SK-N-MC (cell line): ENCODE measurements around the gene CTRB2.

Experiments used
- DNase-seq: peaks from one replicate; pipeline ENCODE4 v3.0.0-alpha.2; 2011; ENCODE audit warnings: low read depth, low spot score
- H3K27ac ChIP-seq: fragments of 200-600 bp; sonication (generic); 2 replicates; pipeline ENCODE4 v1.5.1; 2016; ENCODE audit warnings: mixed run types
- H3K36me3 ChIP-seq: fragments of 200-600 bp; sonication (generic); 2 replicates; pipeline ENCODE4 v1.6.1; 2017; ENCODE audit warnings: antibody characterized with exemption, low read length, mixed read lengths; ENCODE audit not compliant: insufficient read depth
- H3K4me3 ChIP-seq: fragments of 200-600 bp; sonication (generic); 2 replicates; pipeline ENCODE4 v1.5.1; 2016
- H3K9ac ChIP-seq: fragments of 200-600 bp; sonication (generic); 2 replicates; pipeline ENCODE4 v1.8.0; 2017; ENCODE audit warnings: mixed run types, mixed read lengths; ENCODE audit not compliant: insufficient read length
- H3K9me3 ChIP-seq: fragments of 200-600 bp; sonication (generic); 2 replicates; pipeline ENCODE4 v1.6.1; 2017; ENCODE audit warnings: low read depth, mild to moderate bottlenecking, antibody characterized with exemption, low read length, moderate library complexity, mixed read lengths
- EZH2 ChIP-seq: fragments of 200-600 bp; sonication (generic); IDR thresholded peaks from one replicate; pipeline ENCODE4 v1.6.1; 2017; ENCODE audit warnings: antibody characterized with exemption
- FOXP2 ChIP-seq: optimal IDR thresholded peaks from 2 replicates; pipeline ENCODE3; 2011; ENCODE audit warnings: mild to moderate bottlenecking, moderate library complexity; ENCODE audit not compliant: insufficient read depth; ENCODE audit errors: extremely low read length, control extremely low read depth
- POLR2AphosphoS5 ChIP-seq: IDR thresholded peaks from 2 replicates; pipeline ENCODE4 v1.6.1; 2012; ENCODE audit warnings: mild to moderate bottlenecking, low read depth, low read length, borderline replicate concordance

CTRB2 gene

DNA sequence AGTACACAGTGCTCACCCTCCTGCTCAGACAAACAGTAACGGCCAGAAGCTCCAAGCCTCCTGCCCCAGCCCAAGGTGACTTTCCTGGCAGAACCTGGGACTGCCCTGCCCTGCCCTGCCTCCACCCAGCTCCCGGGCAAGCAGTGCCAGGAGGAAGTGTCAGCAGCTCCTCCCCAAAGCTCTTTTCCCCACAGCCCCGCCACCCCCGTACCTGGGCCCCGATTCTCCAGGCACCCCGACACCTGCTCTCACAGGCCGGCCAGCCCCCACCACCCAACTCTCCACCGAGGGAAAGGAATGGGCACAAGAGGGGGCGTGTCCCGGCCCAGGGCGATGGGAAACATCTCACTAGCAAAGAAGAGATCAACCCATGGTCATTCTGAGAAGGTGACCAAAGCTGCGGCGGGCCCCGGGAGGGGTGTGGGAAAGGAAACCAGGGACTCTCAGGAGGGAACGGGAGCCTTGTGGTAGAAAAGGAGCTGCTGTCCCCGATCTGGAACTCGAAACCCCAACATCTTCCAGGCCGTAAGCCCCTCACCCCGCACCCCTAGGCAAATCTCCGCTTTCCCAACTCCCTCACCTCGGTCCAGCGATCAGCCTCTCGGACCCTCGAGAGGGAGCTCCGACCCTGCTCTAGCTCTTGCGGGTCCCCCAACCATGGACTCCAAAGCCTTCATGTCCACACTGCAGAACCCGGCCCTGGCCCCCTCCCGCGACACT, 43.3 kb upstream of the CTRB2 start:
- no peak overlapping the region for H3K27ac ChIP-seq
- DNase-seq, result no peak
- no peaks in the 10 kb centered on the region for H3K36me3 ChIP-seq
- peak overlapping the region; percentile 60 for H3K9ac ChIP-seq
- TF ChIP-seq POLR2AphosphoS5 (no peak), EZH2 (no peak), FOXP2 (no peak)
- peak overlapping the region; percentile 75 for H3K4me3 ChIP-seq
- no peaks in the 10 kb centered on the region for H3K9me3 ChIP-seq

DNA sequence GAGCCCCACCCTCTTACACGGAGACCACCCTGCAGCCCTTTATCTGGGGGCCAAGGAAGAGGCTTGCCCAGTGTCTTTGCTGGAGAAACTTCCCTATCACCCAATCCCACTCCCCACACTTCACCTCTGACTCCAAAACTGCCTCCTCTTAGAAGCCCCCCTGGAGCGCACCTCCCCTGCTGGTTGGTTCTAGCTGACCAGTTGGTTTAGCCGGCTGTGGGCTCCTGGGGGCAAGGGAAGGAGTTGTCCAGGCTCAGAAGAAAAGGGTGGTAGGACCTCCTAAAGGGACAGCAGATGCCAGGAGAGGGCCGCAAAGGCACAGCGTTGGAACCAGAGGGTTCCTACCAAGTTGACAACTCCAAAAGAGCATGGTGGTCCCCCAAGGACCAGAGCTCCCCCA, 42.5 kb upstream of the CTRB2 start:
- TF ChIP-seq EZH2 (no peak), POLR2AphosphoS5 (no peak), FOXP2 (no peak)

DNA sequence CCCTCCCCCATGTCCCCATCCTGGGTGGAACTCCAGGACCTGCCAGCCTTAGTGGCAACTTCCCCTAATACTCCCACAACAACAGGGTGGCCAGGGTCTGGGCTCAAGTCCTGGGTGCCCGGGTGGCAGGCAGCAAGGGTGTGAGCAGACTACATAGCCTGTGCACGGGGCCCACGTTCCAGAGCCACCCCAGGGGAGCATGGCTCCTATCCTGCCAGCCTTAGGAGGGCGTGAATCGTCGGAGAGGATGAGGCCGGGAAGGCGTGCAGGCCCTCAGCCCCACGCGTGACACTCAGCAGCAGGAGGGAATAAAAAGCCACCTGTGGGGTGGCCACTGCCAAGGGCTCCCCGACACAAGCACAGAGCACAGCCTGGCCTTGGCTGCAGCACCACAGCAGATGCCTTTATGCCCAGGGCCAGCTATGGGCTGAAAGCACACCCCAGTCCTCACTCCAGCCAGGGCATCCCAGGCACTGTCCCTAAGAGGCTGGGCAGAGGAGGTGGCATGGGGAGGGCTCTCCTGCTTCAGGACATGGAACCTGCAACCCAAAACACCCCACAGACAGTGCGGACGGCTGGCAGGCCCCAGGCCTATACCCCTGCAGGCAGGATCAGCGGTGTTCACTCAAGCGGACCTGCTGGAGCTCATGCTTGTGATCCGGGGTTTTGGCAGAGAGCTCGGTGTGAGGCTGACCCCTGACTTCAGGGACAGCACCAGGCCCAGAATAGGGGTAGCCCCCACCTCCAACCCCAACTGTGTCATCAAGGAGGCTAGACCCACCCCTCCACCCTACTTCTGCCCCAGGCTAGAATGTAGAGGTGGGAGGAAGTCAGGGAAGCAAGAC, 41.8 kb upstream of the CTRB2 start:
- Histone ChIP-seq H3K27ac (no peak overlapping the region), H3K9ac (no peak overlapping the region), H3K4me3 (no peak overlapping the region), H3K9me3 (no peaks in the 10 kb centered on the region), H3K36me3 (no peaks in the 10 kb centered on the region)
- TF ChIP-seq POLR2AphosphoS5, result no peak
- no peak for TF ChIP-seq EZH2
- TF ChIP-seq FOXP2, result no peak
- DNase-seq, result no peak

More for the DNA sequence above, 42.5 kb upstream of the CTRB2 start:
- DNase-seq, result no peak
- no peak overlapping the region for H3K4me3 ChIP-seq
- no peaks in the 10 kb centered on the region for H3K9me3 ChIP-seq
- H3K27ac ChIP-seq, result no peak overlapping the region
- no peak overlapping the region for H3K9ac ChIP-seq
- no peaks in the 10 kb centered on the region for H3K36me3 ChIP-seq

DNA sequence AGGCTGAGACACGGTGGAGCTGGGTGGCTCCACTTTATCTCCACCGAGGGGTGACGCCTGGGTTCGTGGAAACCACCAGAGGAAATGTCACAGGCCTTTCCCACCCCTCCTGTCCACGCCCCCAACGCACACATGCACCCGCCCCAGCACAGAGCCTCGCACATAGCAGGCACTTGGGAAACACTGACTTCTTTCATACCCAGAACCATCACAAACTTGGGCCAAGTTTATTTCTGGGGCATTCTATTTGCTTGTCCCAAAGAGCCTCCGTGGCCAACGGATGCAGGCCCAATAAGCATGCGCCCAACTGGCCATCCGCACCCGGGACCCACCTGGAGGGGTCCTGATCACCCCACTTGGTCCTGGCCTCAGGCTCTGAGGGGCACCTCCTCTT, 41.2 kb upstream of the CTRB2 start:
- Histone ChIP-seq H3K36me3 (no peaks in the 10 kb centered on the region), H3K9ac (no peak overlapping the region)

DNA sequence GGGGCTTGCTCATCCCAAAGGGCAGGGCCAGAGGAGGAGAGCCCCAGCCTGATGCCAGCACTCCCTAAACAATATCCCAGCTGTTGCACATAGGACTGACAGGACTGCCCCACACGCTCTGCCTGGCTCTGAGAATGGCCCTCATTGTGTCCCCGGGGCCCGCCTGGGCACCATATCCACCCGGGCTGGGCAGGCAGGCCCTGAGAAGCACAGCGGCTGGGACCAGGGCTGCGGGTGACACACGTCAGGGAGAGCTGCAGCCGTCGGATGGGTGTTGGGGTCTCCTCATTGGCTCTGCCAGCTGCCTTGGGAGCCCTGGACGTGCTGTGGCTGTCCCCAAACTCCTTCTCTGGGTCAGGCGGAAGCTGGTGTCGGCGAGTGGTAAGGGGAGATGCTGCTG, 40.3 kb upstream of the CTRB2 start:
- H3K27ac ChIP-seq, result no peak overlapping the region
- TF ChIP-seq FOXP2, result no peak
- TF ChIP-seq EZH2, result no peak
- no peak for TF ChIP-seq POLR2AphosphoS5
- H3K9me3 ChIP-seq, result no peaks in the 10 kb centered on the region
- H3K9ac ChIP-seq, result no peak overlapping the region
- H3K4me3 ChIP-seq, result no peak overlapping the region
- no peak for DNase-seq
- no peaks in the 10 kb centered on the region for H3K36me3 ChIP-seq

More for the DNA sequence above, 41.2 kb upstream of the CTRB2 start:
- no peak for DNase-seq
- TF ChIP-seq POLR2AphosphoS5 (no peak), EZH2 (no peak)
- no peaks in the 10 kb centered on the region for H3K9me3 ChIP-seq
- no peak overlapping the region for H3K4me3 ChIP-seq
- H3K27ac ChIP-seq, result no peak overlapping the region

DNA sequence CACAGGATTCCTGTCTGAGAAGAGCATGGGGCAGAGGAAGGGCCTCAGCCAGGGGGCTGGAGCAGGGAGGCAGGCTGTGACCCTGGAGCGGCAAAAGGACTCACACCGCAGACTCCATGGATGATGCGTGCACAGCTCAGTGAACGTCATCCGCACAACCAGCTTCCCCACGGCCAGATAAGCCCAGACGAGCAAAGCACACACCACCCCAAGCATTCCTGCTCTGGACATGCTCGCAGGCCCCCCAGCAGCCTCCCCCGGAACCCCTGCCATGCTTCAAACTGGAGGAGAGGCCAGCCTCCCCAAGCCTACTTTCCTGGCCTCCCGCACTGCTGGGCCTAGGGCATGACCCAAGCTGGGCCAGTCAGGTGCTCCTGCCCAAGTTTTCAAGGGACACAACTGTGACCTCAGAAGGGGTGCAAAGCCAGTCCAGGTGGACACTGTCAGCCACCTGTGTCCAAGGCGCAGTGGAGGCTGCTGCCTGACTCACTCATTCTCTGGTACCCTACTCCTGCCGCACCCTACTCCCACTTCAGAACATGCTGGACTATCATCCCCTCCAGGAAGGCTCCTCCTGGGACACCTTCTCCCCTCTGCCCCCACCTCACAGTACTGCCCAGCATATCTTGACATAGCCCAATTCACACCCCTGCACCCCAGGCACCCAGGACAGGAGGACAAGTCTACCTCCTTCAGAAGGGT, 39.7 kb upstream of the CTRB2 start:
- Histone ChIP-seq H3K36me3 (no peaks in the 10 kb centered on the region), H3K4me3 (no peak overlapping the region), H3K9me3 (no peaks in the 10 kb centered on the region), H3K9ac (no peak overlapping the region), H3K27ac (no peak overlapping the region)
- no peak for DNase-seq
- no peak for TF ChIP-seq POLR2AphosphoS5
- TF ChIP-seq FOXP2, result no peak
- TF ChIP-seq EZH2, result no peak

DNA sequence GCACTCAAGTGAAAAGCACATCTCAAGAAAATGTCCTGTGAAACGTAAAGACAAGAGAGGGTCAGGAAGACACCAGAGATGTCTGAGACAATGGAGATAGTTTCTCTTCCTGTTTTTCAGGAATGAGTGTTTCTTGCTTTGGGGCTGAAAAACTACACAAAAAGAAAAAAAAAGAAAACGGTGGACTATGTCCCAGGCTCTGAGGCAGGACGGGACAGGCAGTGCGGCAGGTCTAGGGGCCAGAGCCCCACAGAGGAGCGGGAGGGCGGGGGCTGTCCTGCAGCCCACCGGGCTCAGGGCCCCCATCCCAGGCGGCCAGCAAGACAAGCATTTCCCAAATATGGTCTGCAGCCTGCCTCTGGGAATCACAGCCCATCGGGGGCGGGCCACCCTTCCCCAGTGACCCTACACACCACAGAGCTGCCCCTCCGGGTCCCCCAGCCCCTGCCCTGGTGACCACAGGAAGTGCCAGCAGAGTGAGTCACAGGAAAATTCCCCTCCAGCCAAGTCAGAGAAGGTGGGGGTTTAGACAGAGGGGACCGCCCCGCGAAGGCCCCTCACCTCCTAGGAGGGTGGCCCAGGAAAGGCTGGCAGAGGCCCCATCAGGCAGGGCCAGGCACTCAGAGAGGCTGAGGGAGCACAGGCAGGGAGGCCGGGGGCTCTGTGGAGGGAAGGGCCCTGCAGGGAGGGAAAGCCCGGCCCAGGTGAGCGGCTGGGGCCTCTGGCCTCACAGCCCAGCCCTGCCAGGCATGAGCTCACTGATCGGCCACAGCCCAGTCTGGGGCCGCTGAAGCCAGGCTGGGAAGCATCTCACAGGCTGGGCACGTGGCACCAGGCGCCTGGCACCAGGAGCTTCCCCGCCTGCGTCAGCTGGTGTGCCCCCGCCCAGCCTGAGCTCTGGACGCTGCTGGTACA, 38.1 kb upstream of the CTRB2 start:
- no peak for DNase-seq
- H3K4me3 ChIP-seq, result no peak overlapping the region
- no peaks in the 10 kb centered on the region for H3K36me3 ChIP-seq
- H3K9ac ChIP-seq, result no peak overlapping the region
- H3K9me3 ChIP-seq, result no peaks in the 10 kb centered on the region
- TF ChIP-seq POLR2AphosphoS5, result no peak
- no peak for TF ChIP-seq EZH2
- no peak for TF ChIP-seq FOXP2
- no peak overlapping the region for H3K27ac ChIP-seq
